HTERT RPE-1 (cell line): ENCODE data around the gene PLEKHA6.

Experiments used
- in situ Hi-C: fragments of 300-500 bp; cut with MboI; formaldehyde crosslinking; loops from 4 replicates; pipeline ENCODE4 v1.14.3; 2020; ENCODE audit warnings: low sequenced_read_pairs

Gene PLEKHA6

DNA sequence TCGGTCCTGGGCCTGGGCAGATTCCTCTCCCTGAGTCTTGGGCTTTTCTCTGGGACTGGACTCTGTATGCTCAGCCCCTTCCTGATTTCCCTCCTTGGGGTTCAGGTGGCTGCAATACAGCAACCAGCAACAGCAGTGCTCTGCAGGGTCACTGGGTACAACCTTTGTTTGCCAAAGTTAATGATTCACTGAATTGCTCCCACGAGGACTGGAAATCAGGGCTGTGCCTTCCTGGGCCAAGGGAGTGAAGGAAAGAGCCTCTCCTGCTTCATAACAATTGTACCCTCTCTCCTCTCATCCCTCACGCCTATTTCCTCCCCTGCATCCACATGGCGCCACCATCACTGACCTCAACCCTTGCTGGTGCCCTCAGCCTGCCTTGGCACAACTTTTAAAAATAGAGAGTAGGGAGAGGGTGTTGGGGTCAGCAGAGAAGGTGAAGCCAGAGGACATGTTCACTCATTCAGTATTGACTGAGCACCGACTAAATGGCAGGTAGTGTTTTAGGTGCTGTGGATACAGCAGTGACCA, 93.2 kb downstream of the PLEKHA6 start:
- in situ Hi-C loops: no loop called here

DNA sequence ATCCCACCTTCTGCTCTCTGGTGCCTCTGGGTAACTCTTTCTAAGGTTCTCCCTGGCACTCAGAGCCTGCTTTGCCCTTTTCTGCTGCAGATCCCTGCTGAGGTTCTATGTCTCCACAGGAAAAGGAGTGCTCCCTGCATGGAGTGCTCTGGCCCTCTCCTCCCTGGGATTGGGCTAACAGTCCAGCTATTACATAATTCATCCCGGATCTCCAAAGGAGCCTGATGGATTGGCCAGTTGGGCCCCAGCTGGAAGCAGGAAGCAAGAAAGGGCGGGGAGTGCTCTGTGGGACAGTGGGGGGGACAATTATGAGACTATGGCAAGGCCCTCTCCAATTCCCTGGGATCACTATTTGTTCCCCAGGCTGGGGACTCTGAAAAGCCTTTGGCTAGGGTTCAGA, 94.1 kb downstream of the PLEKHA6 start:
- in situ Hi-C loops: no loop called here

DNA sequence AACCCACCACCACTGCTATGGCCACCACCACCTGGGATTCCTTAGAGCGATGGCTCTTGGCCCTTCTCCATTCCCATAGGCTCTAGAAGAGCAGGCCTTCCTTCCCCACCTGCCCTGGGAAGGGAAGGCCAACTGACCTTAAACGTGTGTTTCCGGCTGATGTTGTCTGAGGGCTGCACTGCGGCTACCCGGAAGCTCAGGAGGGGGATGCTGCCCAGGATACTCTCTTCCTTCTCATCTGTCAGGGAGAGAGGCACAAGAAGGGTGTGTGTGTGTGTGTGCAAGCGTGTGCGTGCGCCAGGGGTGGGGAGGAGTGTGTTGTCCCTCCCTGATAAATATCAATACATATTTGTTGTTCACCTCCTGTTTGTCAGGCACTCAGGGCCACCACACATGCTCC, 94.9 kb downstream of the PLEKHA6 start:
- in situ Hi-C loops: no loop called here

DNA sequence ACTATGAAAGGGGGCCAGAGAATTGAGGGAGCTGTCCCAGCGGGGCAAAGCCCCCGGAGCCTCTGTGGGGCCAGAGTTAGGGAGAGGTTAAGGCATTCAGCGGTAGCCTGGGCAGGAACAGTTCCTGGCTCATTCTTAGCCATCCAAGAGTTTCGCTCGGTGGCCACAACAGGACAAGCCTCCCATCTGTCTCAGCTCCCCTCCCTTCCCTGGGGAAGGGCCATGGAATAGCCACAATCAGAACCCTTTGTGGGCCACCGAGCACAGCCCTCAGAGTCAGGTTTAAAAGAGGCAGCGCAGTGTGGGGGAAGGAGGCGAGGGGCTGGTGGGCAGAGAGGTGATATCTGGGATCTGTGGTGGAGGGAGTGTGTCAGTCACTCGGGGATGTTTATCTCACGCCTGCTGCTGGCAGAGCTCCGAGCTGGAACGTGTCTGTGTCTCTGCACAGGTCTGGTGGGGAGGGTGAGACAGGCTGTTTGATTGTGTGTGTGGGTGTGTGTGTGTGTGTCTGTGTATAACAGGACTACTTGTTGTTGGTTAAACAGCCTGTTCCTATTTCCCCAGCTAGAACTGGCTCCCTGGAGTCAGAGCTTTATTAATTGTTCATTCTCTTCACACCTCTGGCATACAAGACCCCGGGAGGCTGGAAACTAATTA, 96.3 kb downstream of the PLEKHA6 start:
- in situ Hi-C loops: no loop called here

DNA sequence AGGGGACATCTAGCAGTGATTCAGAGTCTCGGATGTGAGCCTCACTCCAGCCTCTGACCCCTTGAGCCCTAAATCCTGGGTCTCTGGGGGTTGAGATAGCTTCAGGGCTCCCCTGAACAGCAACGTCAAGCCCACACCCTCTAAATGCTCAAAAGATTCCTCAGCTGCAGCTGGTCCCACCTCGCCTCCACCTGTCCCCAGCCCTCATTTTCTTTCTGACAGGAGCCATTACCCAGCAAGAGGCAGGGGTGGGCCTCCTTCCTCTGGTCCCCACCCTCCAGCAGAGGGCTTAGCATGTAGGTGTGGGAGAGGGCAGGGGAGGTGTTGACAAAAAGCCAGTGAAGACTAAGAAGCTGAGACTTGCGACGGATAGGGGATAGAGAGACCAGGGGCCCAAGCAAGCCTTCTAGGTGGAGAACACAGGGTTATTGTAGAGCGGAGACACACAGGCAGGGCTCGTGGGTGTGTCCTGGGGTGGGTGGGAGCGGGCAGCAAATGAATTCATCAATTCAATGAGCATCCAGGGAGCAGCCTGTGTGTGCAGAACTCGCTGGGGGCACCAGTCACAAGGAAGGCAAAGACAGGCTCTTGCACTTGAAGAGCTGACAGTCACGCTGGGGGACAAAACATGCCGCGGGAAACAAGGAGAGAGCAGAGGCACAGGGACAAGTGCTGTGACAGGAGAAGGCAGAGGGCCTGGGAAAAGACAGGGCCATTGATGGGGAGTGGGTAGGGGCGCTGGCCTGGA, 97.0 kb downstream of the PLEKHA6 start:
- in situ Hi-C loops: no loop called here

DNA sequence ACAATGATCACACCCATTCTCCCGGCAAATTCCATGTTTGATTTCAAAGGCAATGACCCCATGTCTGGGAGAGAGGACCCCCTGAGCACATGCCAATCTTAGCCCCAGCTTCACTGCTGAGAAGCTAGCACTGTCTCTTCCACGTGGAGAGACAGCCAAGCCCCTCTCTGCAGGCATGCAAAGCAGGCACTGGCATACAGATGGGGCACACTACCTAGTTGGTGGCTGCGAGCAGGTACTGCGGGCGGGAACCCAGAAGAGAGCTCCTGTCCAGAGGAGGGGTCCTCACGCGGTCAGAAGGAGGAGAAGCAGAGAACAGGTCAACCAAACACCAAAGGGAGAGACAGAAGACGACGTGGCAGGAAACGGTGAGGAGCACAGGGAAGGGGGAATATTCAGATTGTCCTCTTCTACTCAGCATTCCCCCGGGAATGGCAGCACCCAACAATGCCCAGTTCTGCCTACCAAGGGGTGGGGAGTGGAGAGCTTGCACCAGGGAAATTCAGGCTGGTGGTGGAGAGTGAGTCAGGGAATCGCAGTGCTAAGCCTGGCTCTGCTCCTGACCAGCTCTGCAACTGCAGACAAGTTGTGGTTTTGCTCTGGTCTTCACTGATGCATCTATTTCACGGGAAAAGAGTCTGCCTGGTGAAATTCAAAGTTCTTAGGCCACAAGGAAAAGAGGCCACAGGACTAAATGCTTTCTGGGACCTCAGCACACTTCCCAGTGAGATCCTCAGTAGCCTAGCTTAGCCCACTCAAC, 97.8 kb downstream of the PLEKHA6 start:
- in situ Hi-C loops: no loop called here

DNA sequence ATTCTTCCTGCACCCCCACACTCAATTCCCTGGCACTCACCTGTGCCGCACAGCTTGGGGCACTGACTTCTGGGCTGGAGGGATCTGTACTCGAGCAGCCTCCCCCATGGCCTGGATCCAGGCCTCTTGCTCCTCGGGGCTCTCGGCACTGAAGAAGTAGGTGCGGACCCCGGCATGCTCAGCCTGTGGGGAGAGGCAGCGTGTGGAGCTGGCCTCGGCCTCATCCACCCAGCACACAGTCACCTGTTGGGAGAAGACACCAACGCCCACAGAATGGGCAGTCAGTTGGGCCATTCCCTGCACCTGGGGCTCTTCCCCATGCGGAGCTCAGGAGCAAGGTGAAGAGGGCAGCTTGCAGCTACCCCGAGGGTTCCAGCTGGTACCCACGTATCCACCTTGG, 98.5 kb downstream of the PLEKHA6 start:
- in situ Hi-C loops: no loop called here

DNA sequence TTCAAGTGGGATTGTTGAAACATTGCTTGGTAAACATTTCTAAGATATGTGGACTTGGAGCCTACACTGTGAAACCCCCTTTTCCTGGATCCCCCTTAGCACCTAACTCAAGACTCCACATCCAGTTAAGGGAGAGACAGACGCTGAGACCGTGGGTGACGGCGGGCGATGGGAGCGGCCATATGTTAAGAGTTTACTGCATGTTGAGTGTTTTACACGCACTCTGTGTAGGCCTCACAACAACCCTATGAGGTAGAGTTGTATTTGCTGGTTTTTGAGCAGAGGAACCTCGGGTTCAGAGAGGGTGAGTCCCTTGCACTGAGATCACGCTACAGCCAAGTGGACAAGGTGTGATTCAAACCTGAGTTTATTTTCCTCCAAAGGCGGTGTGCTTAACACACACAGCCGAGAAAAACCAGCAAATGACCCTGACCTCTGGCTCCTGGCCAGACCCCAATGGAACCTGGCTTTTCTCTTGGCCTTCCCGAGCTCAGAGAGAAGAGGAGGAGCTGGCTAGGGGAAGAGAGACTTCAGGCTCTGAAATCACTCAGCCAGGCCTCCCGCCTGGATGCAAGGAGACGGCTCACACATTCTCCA, 99.0 kb downstream of the PLEKHA6 start:
- in situ Hi-C loops: no loop called here

DNA sequence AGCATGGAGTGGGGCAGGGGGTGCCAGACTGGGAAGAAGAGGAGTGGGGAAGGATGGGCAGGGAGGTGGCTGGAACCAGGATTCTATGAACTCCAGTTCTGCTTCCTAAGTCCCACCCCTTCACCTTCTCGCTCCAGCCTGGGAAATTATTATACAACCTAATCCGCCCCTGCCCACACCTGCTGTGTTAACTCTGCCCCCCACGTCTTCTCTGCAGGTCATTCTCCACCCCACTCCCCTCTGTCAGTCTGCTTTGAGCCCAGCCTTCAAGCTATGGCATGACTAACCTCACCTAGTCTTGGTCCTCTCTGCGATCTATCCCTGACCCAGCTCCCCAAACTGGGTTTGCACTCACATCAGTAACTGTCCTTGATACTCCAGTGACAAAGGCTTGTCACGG, 99.9 kb downstream of the PLEKHA6 start:
- in situ Hi-C loops: no loop called here

DNA sequence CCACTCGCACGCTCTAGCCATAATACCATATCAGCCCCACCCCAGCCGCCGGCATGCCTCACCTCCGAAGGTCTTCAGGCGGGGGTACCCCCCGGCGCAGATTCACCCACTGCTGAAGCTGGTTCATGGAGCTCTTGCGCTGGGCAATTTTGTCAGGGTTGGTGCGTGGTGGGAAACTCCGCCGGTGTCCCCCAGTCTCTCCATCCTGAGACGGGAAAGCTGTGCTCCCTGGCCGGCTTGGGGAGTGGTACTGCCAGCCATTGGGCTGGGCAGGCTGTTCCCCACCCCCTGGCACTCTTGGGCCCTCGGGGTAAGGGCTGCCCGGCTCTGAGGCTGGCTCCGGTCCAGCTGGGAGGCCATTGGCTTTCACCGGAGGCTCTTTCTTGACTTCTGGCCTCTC, 100.5 kb downstream of the PLEKHA6 start:
- in situ Hi-C loops: no loop called here

DNA sequence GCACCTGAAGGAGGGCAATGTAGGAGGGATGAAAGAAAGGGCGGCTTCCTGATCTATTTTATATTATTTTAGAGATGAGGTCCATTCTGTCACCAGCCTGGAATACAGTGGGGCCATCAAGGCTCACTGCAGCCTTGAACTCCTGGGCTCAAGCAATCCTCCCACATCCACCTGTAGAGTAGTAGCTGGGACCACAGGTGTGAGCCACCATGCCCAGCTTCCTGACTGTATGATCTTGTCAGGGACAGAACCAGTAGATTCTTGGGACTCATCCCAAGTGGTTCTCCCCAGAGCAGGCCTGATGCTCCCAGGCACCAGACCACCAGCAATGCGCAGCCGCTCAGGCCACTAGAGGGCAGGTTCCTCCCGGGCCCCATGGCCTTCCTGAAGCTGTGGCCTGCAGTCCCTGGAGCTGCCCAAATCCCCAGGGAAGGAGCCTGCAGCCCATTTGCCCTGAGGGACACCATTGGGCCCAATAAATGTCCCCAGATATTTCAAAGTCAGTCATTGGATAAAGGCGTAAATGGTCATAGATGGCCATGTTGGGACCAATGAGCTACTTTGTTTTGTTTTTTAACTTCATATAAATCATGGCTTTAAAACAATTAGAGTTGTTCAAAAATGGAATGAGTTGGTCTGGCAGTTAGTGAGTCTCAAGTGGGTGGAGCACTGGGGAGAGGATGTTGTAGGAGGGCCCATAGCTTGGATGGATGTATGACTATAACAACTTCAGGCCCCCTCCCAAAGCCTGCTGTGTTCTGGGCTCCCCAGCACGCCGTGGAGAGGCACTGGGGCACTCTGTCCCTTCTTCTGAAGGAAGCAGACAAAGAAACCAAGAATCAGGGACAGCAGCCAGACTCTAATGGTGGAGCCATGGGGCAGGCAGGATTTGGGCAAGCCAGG, 101.3 kb downstream of the PLEKHA6 start:
- in situ Hi-C loops: no loop called here

DNA sequence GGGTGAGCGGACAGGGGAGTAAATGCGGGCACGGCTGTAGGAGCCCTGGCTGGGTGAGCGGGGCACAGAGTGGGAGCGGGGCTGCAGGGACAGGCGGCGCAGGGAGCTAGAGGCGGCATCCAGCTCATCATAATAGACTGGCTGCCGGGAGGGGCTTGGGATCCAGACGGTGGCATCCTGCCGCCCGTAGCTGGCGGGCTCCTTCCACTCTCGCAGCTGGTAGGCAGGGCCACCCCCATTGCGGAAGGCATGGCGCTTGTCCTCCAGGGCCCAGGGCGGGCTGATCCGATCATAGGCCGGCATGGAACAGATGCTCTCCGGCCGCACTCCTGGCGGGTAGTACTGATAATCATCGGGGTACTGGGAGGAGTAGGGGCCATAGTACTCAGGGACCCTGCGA, 102.3 kb downstream of the PLEKHA6 start:
- in situ Hi-C loops: no loop called here

DNA sequence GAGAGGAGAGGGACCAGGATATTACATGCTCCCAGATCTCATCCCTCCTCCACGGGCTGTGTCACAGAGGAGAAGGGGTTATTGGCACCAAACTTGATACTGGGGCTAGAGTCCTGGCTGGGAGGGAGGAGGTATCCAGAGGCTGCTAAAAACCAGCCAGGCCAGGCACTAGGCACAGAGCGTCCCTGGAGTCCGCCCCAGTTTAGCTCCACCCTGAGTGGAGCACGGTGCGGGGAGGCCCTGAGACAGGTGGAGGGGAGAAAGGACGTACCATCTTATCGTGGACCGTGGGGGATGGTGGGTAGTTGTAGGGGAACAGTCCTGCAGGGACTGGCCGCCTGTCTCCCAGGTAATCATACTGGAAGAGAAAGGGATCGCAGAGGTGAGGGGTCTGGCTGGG, 103.2 kb downstream of the PLEKHA6 start:
- in situ Hi-C loops: no loop called here

DNA sequence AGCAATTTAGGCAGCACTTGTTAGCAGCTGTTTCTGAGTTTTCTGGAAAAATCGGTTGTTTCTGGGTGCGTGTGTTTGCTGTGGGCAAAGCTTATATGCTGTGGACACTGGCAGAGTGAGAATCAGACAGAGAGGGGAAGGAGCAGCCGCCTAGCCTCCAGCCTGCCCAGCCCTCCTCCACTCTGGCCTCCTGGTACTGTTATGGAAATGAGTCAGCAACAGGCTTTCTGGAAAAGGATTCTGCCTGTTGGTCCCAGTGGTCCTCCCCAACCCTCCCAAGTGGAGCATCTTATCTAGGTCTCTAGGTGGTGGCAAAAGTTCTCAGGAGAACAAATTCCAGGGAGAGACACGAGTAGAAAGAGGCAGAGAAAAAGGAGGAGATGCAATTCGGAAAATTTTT, 103.8 kb downstream of the PLEKHA6 start:
- in situ Hi-C loops: no loop called here

DNA sequence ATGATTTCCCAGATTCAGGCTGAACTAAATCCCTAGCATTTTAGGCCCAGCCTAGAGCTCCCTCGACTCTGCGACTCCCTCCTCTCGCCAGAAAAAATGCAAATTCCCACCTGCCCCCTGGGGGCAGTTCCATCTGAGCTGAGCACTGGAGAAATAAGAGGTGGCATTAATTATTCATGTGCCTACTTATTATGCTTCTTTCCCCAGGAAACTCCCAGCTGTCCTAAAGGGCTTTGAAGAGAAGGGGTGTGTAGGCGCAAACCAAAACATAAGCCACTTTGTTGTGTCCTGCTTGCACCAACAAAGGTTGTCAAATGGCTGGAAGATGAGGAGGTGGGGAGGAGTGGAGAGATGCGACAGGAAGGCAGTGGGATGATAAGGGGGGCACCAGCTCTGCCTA, 104.5 kb downstream of the PLEKHA6 start:
- in situ Hi-C loops: no loop called here

DNA sequence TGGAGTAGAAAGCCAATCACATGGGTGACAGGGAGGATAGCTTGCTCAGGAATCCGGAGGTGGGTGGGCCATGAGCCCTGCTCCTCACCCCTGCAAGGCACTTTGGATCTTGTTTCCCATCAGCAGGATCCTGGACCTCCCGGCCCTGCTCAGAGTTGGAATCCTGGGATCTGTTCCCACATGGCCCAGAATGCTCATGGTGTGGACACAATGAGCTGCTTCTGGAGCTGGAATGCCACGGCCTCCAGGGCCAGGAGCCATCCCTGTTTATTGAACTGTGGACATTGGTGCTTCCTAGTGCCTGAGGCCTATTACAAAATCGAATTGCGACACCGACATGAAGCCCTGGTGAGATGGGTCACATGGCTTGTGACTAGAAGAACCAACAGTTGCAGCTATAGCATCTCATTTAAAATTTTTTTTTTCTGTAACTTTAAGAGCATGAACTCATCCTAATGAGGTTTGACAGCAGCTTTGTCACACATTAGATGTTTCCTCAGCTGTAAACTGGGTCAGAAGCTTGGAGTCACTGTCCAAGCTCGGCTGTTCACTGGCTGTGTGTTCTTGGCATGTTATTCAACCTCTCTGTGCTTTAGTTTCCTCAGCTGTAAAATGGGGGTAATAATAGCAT, 105.6 kb downstream of the PLEKHA6 start:
- in situ Hi-C loops: no loop called here

DNA sequence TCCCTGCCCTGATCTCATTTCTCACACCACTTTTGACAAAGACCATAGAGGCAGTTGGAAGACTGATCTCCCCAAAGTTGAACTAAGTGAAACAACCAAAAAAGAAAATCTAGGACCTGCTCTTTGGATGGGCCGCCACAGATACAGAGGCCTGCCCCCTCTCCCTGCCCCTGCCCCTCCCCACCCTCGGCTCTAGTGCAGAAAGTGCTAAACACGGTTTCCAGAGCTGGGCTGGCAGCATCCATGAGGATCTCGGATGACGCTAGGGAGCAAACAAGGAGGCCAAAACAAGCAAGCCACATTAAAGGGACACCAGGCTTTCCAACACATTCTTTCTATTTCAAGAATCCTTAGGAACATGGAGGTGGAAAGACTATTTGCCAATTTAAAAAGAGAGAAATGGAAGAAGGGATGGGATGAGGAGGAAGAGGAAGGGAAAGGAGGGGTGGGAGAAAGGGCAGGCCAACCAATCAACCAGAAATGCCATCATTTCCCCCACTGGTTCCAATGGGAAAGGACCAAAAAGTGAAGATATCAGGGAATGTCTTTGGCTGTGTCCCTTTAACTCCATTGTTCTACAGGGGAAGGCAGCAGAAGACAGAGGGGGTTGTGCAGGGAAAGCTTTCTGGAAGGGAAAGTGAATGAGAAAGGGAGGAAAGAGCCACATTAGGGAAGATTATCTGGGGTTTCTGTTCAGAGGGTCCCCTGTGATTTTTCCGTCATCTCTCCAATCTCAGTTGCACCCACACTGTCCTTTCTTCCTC, 107.6 kb downstream of the PLEKHA6 start:
- in situ Hi-C loops: no loop called here

DNA sequence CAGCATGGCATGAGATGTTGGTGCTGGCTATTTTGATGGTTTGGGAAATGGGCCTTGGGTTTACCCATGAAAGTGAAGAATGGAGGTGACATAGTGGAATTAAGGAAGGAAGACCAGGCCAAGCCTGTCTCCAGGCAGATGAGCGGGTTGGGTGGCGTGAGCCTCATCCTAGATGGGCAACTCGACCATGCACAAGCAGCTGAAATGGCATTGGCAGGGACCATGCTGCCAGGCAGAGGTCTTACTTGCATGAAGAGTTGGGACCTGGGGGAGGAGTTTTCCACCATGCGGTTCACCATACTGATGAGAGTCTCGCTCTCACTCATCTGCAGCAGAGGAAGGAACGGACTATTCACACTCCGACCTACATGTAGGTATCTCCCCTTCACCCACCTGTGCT, 108.4 kb downstream of the PLEKHA6 start:
- in situ Hi-C loops: no loop called here

DNA sequence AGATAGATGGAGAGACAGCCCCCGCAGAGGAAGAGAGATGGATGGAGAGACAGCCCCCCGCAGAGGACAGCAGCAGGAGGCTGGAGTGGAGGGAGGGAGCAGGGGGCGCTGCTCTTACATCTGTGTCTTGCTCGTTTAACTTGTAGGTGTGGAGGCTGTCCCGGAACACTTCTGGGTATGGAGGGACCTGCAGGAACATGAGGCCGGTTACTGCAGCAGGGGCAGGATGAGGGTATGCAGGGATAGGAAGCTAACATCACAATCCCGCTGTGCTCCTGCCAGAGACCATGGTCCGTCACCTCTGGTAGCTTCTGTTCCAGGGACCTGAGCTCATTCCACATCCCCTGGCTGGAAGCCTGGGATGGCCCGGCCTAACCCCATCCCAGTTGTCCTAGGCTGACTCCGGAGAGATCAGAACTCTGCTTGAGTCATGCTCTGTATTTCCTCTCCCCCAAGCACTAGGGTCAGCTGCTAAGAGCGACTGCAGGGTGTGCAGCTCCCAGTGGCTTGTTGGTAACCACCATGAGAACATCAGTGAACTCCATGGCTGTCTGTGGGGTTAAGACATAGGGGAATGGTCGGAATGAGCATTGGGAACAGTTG, 109.2 kb downstream of the PLEKHA6 start:
- in situ Hi-C loops: no loop called here
